IPS DF 4.7 (cell line): ENCODE measurements around the gene ZNF746.
"Not testable (repeated sequence)": the region's sequence is repeated elsewhere in the genome, so short reads cannot be mapped to it uniquely, and the experiment has no call there.

Experiments
- DNase-seq: peaks from one replicate; pipeline ENCODE4 v3.0.0-alpha.2; 2013; ENCODE audit warnings: low spot score; ENCODE audit errors: extremely low read depth

The ZNF746 gene

DNA sequence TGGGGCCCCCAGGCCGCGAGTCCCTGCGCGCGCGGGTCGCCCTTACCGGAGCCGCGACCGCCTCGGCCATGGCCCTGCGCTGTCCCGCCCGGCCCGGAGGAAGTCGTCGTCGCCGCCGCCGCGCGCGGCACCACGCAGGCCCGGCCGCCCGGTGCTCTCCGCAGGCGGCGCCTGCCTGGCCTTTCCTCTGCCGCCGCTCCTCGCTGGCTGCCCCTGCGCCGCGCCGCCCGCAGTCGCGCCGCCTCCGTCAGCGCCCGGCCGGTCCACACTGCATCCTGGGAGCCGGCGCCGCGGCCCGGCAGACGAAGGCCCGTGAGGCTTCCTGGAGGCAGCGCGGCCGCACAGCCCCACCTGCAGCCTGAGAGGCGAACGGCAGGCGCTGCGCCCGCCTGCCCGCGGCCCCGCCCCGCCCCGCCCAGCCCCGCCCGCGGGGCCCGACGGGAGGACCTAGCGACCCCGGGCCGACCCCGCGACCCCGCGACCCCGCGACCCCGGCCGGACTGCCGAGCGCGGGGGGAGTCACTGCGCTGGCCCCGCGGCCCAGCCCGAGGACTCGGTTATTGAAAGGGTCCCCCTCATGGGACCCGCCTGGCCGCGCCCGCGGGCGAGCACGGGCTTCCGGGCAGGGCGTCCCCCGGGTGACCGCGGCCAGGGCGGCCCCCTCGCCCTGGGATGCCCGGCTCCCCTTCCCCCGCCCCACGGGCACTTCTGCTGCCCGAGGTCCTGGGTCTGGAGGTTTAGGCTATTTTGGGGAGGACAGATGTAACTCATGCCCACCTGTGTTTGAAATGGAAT is at the start of gene ZNF746:
ZNF746 (minus strand) TSS at position 343 of the 795 bp plus-strand sequence; CDS start at position 70, 273 bp downstream.
- no peak for DNase-seq

DNA sequence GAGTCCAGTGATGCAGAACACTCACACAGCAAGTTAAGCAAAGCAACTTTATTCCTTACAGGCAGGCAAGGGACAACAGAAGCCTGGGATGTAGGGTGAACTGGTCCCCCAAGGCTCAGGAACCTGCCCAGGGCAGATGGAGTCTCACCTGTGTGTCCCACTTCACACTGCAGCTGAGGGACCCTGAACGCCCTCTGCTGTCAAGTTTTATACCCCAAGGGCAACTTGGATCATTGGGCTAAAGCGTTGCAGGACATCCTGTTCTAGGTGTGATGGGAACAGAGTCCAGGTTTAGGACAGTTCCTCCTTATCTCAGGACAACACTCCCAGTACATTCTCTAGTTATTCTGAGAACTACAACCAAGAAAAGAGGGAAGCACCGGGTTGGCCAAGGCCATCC is 49.5 kb upstream of the ZNF746 start:
- no peak for DNase-seq

GRCh38 chr7:149546331-149546730 is 48.7 kb upstream of the ZNF746 start:
- no peak for DNase-seq

DNA sequence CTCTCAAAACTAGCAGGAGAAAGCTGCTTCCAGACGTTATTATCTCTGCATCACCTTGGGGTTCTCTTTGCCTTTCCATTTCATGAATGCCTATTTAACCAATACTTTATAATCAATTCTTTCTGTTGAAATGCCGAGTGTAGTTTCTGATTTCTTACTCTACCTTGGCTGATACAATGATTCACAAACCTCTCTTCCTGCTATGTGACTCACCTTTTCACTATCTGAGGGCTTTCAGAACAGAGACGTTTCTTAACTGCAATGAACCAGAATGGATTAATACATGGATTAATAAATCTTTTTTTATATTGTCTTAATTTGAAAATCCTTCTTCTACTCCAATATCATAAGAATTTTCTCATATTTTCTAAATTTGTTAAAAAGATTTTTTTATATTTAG is 46.4 kb upstream of the ZNF746 start:
- no peak for DNase-seq

GRCh38 chr7:149532654-149533053 is 35.0 kb upstream of the ZNF746 start:
- DNase-seq = no peak

DNA sequence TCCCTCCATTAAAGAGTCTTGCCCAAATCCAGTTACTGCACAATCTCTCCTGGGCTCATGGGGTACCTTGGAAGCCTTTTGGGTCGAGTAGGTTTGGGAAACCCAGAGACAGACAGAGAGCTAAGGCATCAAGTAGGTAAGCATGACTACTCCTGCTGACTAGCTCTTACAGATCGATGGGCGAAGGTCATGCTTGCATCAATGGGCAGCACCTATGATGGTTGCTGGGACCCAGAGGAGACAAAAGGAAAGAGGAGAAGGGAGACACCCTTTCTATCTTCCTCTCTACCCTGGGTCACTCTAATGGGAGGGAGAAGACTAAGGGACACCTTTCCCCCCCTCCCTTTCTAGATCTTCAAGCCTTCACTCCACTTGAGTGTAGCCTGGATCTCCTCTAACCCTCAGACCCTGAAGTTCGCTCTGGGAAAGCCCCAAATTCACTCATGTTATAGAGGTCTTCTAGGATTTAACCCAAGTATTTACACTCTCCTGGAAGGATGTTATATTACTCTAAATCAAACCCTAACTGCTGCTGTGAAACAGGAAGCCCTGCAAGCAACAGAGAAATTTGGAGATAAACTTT is 31.6 kb upstream of the ZNF746 start:
- DNase-seq = no peak

- no peak for DNase-seq
Observed at GRCh38 chr7:149527414-149527813, 29.8 kb upstream of the ZNF746 start.

DNA sequence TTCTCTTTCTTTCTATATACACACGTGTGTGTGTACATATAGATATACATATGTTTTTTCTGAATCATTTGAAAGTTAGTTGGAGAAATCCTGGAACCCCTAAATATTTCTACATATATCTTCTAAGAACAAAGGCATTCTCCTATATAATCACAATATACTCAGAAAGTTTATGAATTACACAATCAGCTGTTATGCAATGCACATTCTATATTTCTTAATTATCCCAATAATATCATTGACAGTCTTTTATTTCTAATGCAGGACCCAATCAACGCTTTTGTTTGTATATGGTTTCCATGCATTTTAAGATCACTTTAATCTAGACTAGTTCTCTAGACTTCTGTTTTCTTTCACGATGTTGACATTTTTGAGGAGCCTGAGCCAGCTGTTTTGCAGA is 27.7 kb upstream of the ZNF746 start:
- DNase-seq = no peak

DNA sequence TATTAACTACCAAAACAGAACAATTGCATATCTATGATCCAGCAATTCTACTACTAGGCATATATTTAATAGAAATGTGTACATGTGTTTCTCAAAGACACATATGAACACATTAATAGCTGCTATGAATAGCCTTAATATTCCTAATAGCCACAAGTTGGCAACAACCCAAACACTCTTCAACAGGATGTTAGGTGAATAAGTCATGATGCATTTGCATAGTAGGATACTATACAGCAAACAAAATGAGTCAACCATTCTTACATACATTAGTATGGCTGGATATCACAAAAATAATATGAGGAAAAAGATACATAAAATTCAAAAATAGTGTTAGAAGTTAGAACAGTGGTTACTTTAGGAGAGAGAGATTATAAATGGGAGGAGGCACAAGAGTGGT is 26.8 kb upstream of the ZNF746 start:
- no peak for DNase-seq

DNA sequence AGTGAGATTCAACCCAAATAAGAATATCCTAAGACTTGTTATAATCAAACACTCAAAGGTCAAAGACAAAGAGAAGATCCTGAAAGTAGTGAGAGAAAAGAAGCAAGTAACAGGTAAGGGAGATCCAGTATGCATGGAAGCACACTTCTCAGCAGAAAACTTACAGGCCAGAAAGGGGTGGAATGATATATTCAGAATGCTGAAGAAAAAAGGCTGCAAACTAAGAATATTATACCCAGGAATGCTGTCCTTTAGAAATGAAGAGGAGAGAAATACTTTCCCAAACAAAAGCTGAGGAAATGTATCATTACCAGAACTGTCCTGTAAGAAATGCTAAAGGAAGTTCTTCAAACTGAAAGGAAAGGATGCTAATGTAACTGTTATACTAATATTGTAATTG is 12.6 kb upstream of the ZNF746 start:
- no peak for DNase-seq

- DNase-seq = no peak
Observed at GRCh38 chr7:149509774-149510173, 12.2 kb upstream of the ZNF746 start.

GRCh38 chr7:149505551-149505950 is 7.9 kb upstream of the ZNF746 start:
- DNase-seq = no peak

DNA sequence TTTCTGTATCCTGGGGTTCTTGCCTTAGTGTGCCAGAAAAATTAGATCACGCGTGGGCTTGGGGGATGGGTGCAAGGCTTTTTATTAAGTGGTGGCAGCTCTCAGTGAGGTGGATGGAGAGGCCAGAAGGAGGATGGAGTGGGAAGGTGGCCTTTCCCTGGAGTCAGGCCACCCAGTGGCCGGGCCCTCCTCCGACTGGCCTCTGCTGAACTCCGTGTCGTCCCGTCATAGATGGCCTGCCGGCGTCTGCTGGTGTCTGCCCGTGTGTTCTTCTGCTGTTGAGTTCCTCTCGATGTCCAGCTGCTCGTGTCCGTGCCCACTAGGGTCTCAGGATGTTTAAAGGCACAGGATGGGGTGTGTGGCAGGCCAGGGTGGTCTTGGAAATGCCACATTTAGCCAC is 4.0 kb upstream of the ZNF746 start:
- no peak for DNase-seq

GRCh38 chr7:149500910-149501309 is 3.3 kb upstream of the ZNF746 start:
- no peak for DNase-seq

DNA sequence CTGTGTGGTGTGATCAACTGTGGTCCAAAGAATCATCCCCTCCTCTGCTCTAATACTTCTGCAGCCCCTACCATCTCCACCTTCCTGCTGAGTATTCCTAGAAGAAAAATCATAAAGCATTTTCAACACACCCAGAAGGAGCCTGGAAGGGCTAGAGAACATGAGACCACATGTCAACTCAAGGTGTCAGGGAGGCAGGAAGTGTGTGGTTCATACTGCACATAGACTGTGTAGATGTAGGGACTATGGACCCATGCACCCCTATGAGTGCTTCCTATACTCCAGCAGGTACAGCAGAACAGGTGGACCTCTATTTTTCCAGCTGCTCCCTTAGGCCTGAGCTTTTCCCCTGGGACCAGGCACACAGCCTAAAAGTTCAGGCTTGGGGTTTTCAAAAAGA is 2.6 kb upstream of the ZNF746 start:
- no peak for DNase-seq

GRCh38 chr7:149498811-149499210 is 1.2 kb upstream of the ZNF746 start:
- no peak for DNase-seq

DNA sequence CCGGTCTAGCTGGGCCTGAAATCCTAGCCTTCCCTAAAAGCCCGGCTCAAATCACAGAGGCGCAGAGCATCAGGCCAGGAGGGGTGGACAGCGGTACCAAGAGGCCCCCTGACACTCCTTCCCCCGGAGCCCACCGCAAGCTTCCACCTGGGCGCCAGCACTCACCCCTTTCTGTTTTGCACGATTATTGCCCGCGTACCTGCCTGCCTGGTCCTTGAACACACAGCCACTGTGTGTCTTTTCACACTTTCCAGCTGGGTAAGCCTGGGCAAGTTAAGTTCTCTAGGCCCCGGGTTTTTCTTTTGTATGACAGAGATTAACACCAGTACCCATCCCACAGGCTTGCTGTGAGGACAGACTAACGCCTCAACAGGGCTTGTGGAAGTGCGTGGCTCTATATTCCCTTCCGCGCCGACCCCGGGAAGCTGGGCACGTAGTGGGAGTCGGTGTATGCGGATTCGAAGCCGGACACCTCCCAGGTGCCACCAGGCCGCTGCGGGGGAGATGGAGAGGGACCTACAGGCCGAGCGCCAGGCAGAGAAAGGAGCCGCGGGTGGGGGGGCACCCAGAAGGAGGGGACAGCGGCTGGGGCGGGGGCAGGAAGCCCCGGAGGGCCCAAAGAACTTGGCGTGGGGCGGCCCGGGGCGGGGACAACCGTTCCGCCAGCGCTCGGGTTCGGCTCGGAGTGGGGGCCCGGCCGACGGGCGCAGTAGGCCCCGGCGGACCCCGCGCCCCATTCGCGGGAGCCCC is 792 bp downstream of the ZNF746 start:
- DNase-seq = no peak

GRCh38 chr7:149495785-149496641 is 1.6 kb downstream of the ZNF746 start:
- no peak for DNase-seq

GRCh38 chr7:149494738-149495368 is 2.8 kb downstream of the ZNF746 start:
- no peak for DNase-seq

GRCh38 chr7:149493975-149494374 is 3.6 kb downstream of the ZNF746 start:
- not testable (repeated sequence) for DNase-seq

DNA sequence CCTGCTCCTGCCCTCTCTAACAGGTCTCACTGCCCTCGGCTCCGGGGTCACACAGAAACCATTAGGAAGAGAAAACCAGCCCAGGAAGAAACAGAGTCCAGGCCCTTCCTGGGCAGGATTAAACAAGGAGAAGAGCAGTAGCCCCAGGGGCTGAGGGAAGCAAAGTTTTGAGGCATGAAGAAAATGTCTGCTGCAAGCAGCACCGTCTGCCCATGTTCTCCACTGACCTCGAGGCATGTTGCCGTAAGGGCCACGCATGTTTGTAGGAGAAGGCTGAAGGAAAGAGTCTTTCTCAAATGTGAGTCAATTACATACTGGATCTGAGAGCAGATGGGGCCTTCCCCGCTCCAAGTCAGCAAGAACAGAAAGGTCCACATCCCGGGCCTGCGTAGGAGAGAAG is 4.2 kb downstream of the ZNF746 start:
- DNase-seq = no peak
